Measurements from ENCODE around the gene CAST. TPM values are rescaled to one million over a fixed set of nuclear protein-coding genes. Genes with fewer than 3 reads are reported as not detected.

Gene CAST
- total RNA-seq, 1 donor from 2014 or later: 174 TPM

GRCh38 chr5:96781031-96781971, 119.1 kb downstream of the CAST start:
- no peaks in the 10 kb centered on the region for H3K36me3 ChIP-seq (ENCODE audit: control insufficient read depth, insufficient read depth, low read length)
- no peaks in the 10 kb centered on the region for H3K27me3 ChIP-seq (ENCODE audit: control insufficient read depth, insufficient read depth, low read length)
- no peak for DNase-seq (ENCODE audit: low read depth)
- TF ChIP-seq, protein P1, sequence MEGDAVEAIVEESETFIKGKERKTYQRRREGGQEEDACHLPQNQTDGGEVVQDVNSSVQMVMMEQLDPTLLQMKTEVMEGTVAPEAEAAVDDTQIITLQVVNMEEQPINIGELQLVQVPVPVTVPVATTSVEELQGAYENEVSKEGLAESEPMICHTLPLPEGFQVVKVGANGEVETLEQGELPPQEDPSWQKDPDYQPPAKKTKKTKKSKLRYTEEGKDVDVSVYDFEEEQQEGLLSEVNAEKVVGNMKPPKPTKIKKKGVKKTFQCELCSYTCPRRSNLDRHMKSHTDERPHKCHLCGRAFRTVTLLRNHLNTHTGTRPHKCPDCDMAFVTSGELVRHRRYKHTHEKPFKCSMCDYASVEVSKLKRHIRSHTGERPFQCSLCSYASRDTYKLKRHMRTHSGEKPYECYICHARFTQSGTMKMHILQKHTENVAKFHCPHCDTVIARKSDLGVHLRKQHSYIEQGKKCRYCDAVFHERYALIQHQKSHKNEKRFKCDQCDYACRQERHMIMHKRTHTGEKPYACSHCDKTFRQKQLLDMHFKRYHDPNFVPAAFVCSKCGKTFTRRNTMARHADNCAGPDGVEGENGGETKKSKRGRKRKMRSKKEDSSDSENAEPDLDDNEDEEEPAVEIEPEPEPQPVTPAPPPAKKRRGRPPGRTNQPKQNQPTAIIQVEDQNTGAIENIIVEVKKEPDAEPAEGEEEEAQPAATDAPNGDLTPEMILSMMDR (IDR thresholded peaks at IDR 0.05; ENCODE audit: insufficient read depth, low read length, poor library complexity, severe bottlenecking): no peak
- H3K4me3 ChIP-seq (ENCODE audit: low read depth, low read length): no peak overlapping the region

DNA sequence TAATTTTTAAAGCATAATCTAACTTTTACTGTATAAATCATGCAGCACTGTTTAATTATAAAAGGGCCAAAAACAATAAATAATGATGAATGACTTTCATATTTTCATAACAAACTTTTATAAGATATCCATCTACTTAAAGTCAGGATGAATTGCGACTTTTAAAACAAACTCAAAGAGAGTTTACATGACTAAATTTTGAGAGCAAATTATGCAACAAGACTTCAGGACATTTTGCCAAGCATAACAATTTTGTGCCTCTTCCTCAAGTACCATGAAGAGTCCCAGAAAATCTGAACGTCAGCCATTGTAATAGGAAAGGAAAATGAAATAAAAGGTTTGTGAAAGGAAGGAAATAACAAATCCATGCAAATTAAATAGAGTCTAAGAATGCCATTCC, 121.2 kb downstream of the CAST start:
- no peak for DNase-seq (ENCODE audit: low read depth)
- Histone ChIP-seq H3K36me3 (ENCODE audit: control insufficient read depth, insufficient read depth, low read length) (no peaks in the 10 kb centered on the region), H3K27me3 (ENCODE audit: control insufficient read depth, insufficient read depth, low read length) (no peaks in the 10 kb centered on the region), H3K4me3 (ENCODE audit: low read depth, low read length) (no peak overlapping the region)
- TF ChIP-seq, protein P1 (IDR thresholded peaks at IDR 0.05; ENCODE audit: insufficient read depth, low read length, poor library complexity, severe bottlenecking): no peak

DNA sequence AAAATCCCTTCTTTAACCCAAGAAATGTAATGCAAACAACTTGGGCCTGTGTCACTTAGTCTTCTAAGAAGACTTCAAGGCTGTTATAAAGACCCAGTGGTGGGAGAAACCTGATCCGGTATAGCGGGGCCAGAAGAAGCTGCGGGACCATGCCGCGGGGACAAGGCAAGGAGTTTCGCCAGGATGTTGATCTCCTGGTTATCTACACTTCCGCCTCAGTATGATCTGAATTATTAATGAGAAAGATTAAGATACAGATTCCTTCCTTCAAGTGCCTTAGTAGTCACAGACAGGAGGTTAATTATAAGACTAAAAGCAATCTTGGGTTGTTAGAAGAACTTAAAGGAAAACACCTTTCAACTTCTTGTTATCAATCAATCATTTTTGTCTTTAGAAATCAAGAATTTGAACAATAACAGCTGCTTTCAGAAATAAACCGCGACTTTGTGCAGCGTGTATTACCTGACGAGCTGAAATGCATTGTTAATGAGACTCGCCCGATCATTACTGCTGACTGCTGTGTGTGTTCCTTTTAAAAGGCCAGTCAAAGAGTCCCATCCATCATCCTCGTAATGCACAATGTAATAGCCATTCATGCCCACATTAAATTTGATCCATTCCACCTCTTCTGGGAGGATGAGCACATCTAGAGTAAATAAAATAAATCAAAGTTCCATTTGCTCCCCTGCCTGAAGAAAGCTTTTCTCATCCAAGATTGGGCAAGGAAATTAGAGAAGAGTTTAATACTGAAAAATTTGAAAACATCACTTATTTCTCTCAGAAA, 123.3 kb downstream of the CAST start:
- no peak for DNase-seq (ENCODE audit: low read depth)
- Histone ChIP-seq H3K36me3 (ENCODE audit: control insufficient read depth, insufficient read depth, low read length) (no peaks in the 10 kb centered on the region), H3K27me3 (ENCODE audit: control insufficient read depth, insufficient read depth, low read length) (no peaks in the 10 kb centered on the region), H3K4me3 (ENCODE audit: low read depth, low read length) (no peak overlapping the region)
- TF ChIP-seq, protein P1 (IDR thresholded peaks at IDR 0.05; ENCODE audit: insufficient read depth, low read length, poor library complexity, severe bottlenecking): no peak

GRCh38 chr5:96788112-96788749, 126.1 kb downstream of the CAST start:
- H3K27me3 ChIP-seq (ENCODE audit: control insufficient read depth, insufficient read depth, low read length): no peaks in the 10 kb centered on the region
- no peak overlapping the region for H3K4me3 ChIP-seq (ENCODE audit: low read depth, low read length)
- TF ChIP-seq, protein P1 (IDR thresholded peaks at IDR 0.05; ENCODE audit: insufficient read depth, low read length, poor library complexity, severe bottlenecking): no peak
- no peaks in the 10 kb centered on the region for H3K36me3 ChIP-seq (ENCODE audit: control insufficient read depth, insufficient read depth, low read length)
- DNase-seq (ENCODE audit: low read depth): no peak

GRCh38 chr5:96789794-96790330, 127.7 kb downstream of the CAST start:
- H3K27me3 ChIP-seq (ENCODE audit: control insufficient read depth, insufficient read depth, low read length): no peaks in the 10 kb centered on the region
- TF ChIP-seq, protein P1 (IDR thresholded peaks at IDR 0.05; ENCODE audit: insufficient read depth, low read length, poor library complexity, severe bottlenecking): no peak
- DNase-seq (ENCODE audit: low read depth): no peak
- H3K4me3 ChIP-seq (ENCODE audit: low read depth, low read length): no peak overlapping the region
- no peaks in the 10 kb centered on the region for H3K36me3 ChIP-seq (ENCODE audit: control insufficient read depth, insufficient read depth, low read length)
